ENCODE data around the gene SSX2IP.
"Not testable (repeated sequence)": the region's sequence is repeated elsewhere in the genome, so short reads cannot be mapped to it uniquely, and the experiment has no call there.

SSX2IP gene, protein sequence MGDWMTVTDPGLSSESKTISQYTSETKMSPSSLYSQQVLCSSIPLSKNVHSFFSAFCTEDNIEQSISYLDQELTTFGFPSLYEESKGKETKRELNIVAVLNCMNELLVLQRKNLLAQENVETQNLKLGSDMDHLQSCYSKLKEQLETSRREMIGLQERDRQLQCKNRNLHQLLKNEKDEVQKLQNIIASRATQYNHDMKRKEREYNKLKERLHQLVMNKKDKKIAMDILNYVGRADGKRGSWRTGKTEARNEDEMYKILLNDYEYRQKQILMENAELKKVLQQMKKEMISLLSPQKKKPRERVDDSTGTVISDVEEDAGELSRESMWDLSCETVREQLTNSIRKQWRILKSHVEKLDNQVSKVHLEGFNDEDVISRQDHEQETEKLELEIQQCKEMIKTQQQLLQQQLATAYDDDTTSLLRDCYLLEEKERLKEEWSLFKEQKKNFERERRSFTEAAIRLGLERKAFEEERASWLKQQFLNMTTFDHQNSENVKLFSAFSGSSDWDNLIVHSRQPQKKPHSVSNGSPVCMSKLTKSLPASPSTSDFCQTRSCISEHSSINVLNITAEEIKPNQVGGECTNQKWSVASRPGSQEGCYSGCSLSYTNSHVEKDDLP
- total RNA-seq, result 7.3 to 28.3 (median 13.3) reads per million in 9 experiments

DNA sequence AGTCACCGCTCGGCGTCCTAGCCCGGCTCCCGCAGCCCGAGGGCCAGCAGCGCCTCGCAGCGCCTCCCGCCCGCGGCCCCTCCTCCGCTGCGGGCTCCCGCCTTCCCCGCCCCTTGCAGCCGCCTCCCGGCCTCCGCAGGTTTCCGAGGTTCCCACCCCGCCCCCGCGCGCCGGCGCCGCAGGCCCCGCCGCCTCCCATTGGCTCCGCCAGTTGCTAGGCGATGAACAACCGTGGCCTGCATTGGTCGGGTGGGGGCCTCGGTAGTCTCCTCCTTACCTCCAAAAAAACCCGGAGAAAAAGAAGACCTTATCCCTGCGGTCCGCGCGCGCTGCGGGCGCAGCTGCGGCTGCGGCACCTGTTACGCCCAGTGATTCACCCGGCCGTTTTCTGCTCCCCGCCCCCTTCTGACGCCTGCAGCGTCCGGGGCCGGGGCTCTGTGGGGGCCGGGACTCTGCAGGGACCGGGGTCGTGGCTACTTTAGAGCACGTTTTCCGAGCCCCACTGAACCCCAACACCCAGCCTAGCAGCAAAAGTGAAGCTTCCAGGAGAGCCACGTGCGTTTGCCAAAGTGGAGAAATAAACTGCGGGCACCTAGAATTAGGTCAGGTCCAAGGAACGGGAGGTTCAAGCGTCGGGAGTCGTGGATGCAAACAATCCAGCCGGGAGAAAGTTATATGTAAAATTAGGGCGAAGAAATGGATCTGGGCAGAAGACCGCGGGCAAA lies at the start of gene SSX2IP:
Gene SSX2IP, minus strand, starts transcription at position 65 of the 725 bp plus-strand sequence. CDS start 19,242 bp downstream, outside the sequence.
- peaks cover 31 to 35% of the 10 kb centered on the region in 2 donors for H3K4me1 Mint-ChIP-seq (ENCODE audit: low read depth in 2 of 2)
- H3K9me3 Mint-ChIP-seq, result no peaks in the 10 kb centered on the region
- peak; percentile 83 for ATAC-seq (replicated peaks)
- DNase-seq, result peak; percentile 100
- H3K4me3 Mint-ChIP-seq, result peak within 1 kb of the TSS; percentile 98 to 99
- peaks cover 14% of the 10 kb centered on the region for H3K36me3 Mint-ChIP-seq (ENCODE audit: insufficient read depth)
- peak within 1 kb of the TSS; percentile 98 to 99 for H3K27ac Mint-ChIP-seq
- H3K27me3 Mint-ChIP-seq, result no peaks in the 10 kb centered on the region

DNA sequence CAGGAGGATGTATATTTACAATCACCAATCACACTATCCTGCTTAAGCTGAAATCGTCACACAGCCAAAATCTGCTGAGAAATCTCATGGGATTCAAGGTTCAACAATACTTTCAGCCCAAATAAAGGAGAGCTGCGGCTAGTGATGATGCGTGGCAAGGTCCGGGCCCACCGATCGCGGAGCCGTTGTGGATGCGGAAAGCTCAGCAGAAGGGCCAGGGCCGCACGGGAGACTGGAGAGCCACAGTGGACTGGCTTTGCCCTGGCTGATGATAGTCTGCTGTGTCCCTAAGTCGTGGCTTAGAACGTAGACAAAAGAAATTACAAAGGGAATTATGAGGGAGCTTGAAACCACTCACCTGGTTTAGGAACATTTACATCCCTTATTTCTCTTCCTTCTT lies 48.0 kb upstream of the SSX2IP start:
- no peaks in the 10 kb centered on the region for H3K4me1 Mint-ChIP-seq (ENCODE audit: low read depth in 2 of 2)
- ATAC-seq (replicated peaks) (no peak), DNase-seq (no peak)
- peaks cover 36 to 43% of the 10 kb centered on the region in 2 donors for H3K27me3 Mint-ChIP-seq
- H3K36me3 Mint-ChIP-seq (ENCODE audit: insufficient read depth), result no peaks in the 10 kb centered on the region
- H3K27ac Mint-ChIP-seq, result no peak overlapping the region
- H3K4me3 Mint-ChIP-seq, result no peak overlapping the region
- H3K9me3 Mint-ChIP-seq, result no peaks in the 10 kb centered on the region

DNA sequence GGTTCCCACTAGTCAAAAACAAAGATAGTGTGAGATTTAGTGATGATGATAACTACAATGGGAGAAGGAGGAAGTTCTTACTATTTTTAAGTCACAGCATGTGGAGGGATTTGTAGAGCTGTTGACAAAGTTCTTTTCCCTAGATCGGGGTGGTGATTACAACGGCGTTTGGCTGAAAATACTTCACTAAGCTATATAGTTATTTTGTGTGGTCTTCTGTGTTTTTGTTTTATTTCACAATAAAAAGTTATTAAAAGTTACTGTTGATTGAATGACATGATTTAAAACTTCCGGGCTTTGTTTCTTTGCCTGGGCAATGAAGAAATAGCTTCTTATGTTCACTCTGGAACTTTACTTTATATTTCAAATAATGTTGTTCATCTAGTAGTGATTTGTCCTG lies 47.3 kb upstream of the SSX2IP start:
- H3K4me3 Mint-ChIP-seq, result no peak overlapping the region
- peaks cover 41 to 47% of the 10 kb centered on the region in 2 donors for H3K27me3 Mint-ChIP-seq
- no peaks in the 10 kb centered on the region for H3K36me3 Mint-ChIP-seq (ENCODE audit: insufficient read depth)
- H3K27ac Mint-ChIP-seq, result no peak overlapping the region
- H3K9me3 Mint-ChIP-seq, result no peaks in the 10 kb centered on the region
- DNase-seq (no peak), ATAC-seq (replicated peaks) (no peak)
- H3K4me1 Mint-ChIP-seq (ENCODE audit: low read depth in 2 of 2), result no peaks in the 10 kb centered on the region

DNA sequence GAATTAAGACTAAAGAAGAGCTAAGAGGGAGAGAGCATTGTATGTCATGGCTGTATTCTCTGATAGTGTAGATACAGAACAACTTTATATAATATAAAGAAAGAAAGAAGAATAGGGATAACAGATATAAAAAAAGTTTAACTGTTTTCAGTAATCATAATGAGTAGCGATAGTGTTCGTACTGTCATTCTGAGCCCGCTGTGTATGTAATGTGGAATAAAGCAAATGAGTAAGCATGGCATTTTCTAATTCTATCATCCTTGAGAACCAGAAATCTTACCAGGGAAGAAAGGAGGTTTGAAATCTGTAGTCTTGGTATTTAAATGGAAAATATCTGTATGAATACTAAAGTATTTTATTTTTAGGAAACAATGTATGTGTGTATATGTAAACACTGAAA lies 46.7 kb upstream of the SSX2IP start:
- no peak overlapping the region for H3K27ac Mint-ChIP-seq
- DNase-seq, result no peak
- H3K27me3 Mint-ChIP-seq, result peaks cover 44 to 47% of the 10 kb centered on the region in 2 donors
- ATAC-seq (replicated peaks), result no peak
- H3K9me3 Mint-ChIP-seq, result no peaks in the 10 kb centered on the region
- no peak overlapping the region for H3K4me3 Mint-ChIP-seq
- H3K4me1 Mint-ChIP-seq (ENCODE audit: low read depth in 2 of 2), result no peaks in the 10 kb centered on the region
- no peaks in the 10 kb centered on the region for H3K36me3 Mint-ChIP-seq (ENCODE audit: insufficient read depth)

DNA sequence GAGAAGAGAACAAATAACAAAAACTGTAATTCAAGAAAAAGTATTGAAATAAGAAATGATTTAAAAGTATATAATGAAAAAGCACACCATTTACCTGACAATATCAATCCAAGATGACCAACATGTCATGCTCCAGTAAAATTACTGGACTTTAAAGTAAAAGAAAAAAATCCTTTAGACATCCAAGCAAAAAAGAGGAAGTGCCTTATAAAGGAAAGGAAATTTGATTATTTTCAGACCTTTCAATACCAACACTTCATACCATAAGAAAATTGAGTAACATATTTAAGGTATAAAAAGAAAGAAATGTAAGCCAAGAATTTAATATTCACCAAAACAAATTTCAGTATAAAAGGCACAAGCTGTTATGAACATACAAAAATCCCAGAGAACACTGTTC lies 46.2 kb upstream of the SSX2IP start:
- DNase-seq, result no peak
- ATAC-seq (replicated peaks), result no peak
- Mint-ChIP-seq H3K4me3 (no peak overlapping the region), H3K9me3 (no peaks in the 10 kb centered on the region), H3K27me3 (peaks cover 43 to 52% of the 10 kb centered on the region in 2 donors), H3K4me1 (ENCODE audit: low read depth in 2 of 2) (no peaks in the 10 kb centered on the region), H3K36me3 (ENCODE audit: insufficient read depth) (no peaks in the 10 kb centered on the region), H3K27ac (no peak overlapping the region)

DNA sequence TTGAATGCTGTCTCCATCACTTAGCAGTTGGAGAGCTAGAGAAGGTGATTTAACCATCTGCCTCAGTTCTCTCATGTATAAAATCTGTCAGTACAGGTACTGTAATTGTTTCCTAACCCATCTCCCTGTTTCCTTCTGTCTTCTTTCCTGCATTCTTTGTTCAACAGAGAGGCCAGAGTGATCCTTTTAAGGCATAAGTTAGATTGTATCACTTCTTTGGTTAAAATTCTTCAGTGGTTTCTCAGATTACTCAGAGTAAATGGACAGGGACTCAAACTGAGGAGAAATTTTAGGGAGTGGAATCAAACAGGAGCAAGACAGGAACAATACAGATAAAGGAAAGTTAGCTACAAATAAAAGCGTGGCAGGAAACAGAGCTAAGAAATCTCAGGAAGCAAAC lies 45.2 kb upstream of the SSX2IP start:
- Mint-ChIP-seq H3K9me3 (no peaks in the 10 kb centered on the region), H3K27ac (no peak overlapping the region), H3K36me3 (ENCODE audit: insufficient read depth) (no peaks in the 10 kb centered on the region), H3K4me3 (no peak overlapping the region), H3K4me1 (ENCODE audit: low read depth in 2 of 2) (no peaks in the 10 kb centered on the region), H3K27me3 (peaks cover 52 to 62% of the 10 kb centered on the region in 2 donors)
- DNase-seq (no peak), ATAC-seq (replicated peaks) (no peak)

DNA sequence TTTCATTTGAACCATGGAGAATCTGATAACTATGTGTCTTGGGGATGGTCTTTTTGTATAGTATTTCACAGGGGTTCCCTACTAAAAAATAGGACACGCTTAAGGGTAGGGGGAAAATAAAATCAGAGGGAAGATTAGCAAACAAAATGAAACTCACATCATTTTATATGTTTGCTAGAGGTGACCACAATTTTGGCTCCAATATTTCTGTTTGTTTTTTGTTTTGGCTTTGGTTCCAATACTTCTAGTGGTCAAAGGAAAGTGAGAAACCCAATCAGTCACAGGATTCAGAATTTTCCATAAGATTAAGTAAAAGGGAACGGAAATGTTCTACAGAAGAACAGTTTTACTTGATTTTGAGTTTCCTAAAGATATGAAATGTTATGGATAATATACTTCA lies 42.3 kb upstream of the SSX2IP start:
- H3K4me1 Mint-ChIP-seq (ENCODE audit: low read depth in 2 of 2), result no peaks in the 10 kb centered on the region
- DNase-seq (no peak), ATAC-seq (replicated peaks) (no peak)
- peaks cover 56 to 67% of the 10 kb centered on the region in 2 donors for H3K27me3 Mint-ChIP-seq
- H3K4me3 Mint-ChIP-seq, result no peak overlapping the region
- no peaks in the 10 kb centered on the region for H3K9me3 Mint-ChIP-seq
- H3K36me3 Mint-ChIP-seq (ENCODE audit: insufficient read depth), result no peaks in the 10 kb centered on the region
- no peak overlapping the region for H3K27ac Mint-ChIP-seq

DNA sequence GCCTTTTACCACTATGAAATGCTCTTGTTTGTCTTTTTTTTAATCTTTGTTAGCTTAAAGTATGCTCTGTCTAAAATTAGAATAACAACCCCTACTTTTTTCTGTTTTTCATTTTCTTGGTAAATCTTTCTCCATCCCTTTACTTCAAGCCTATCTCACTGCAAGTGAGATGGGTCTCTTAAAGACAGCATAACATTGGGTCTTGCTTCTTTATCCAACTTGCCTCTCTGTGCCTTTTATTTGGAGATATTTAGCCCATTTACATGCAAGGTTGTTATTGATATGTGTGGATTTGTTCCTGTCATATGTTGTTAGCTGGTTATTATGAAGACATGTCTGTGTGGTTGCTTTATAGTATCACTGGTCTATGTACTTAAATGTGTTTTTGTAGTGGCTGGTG lies 41.3 kb upstream of the SSX2IP start:
- no peak overlapping the region for H3K4me3 Mint-ChIP-seq
- no peak for DNase-seq
- ATAC-seq (replicated peaks), result no peak
- peaks cover 46 to 64% of the 10 kb centered on the region in 2 donors for H3K27me3 Mint-ChIP-seq
- no peak overlapping the region for H3K27ac Mint-ChIP-seq
- no peaks in the 10 kb centered on the region for H3K9me3 Mint-ChIP-seq
- no peaks in the 10 kb centered on the region for H3K4me1 Mint-ChIP-seq (ENCODE audit: low read depth in 2 of 2)
- H3K36me3 Mint-ChIP-seq (ENCODE audit: insufficient read depth), result no peaks in the 10 kb centered on the region

DNA sequence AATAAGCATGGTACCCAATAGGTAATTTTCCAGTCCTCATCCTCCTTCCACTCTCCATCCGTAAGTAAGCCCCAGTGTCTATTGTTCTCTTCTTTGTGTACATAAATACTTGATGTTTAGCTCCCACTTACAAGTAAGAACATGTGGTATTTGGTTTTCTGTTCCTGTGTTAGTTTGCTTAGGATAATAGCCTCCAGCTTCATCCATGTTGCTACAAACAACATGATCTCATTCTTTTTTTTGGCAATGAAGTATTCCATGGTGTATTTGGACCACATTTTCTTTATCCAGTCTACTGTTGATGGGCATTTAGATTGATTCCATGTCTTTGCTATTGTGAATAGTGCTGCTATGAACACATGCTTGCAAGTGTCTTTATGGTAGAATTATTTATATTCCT lies 37.5 kb upstream of the SSX2IP start:
- not testable (repeated sequence) for H3K4me3 Mint-ChIP-seq; H3K4me1 Mint-ChIP-seq (ENCODE audit: low read depth in 2 of 2); H3K9me3 Mint-ChIP-seq; ATAC-seq (replicated peaks); H3K27ac Mint-ChIP-seq; DNase-seq; H3K36me3 Mint-ChIP-seq (ENCODE audit: insufficient read depth)
- peaks cover 27 to 48% of the 10 kb centered on the region in 2 donors for H3K27me3 Mint-ChIP-seq

DNA sequence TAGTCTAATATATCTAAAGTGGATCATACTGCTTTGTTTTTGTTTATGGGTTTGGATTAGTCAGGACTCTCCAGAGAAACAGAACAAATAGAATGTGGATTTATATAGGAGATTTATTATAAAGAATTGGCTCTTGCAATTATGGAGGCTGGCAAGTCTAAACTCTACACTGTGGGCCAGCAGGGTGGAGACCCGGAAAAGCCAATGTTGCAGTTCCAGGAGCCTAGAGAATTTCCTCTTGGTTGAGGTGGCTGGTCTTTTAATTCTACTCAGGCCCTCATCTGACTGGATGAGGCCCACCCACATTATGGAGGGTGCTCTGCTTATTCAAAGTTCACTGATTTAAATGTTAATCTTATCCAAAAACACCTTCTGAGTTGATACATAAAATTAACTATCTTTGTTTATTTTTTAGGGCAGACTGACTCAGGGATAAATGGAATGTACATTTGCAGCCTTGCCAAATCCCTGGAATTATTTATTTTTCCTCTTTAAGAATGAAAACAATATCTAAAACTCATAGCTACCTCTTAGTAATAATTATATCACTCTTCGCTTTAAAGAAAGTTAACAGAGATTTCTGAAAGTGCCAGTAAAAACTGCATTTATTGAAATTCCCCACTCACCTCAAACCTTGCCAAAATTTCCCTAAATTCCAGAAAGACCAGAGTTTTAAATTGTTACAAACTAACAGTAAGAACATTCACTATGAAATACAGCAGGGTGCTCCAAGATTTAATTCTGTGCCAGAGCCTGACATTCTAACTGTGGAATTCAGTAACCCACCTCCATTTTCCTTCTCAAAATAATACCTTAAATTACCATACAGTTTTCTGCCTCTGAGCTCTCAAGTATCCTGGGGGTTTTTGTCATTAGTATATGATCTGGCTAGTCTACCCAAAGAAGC lies 36.6 kb upstream of the SSX2IP start:
- Mint-ChIP-seq H3K36me3 (ENCODE audit: insufficient read depth) (no peaks in the 10 kb centered on the region), H3K4me3 (no peak overlapping the region), H3K27me3 (peaks cover 27 to 40% of the 10 kb centered on the region in 2 donors), H3K4me1 (ENCODE audit: low read depth in 2 of 2) (no peaks in the 10 kb centered on the region), H3K27ac (no peak overlapping the region), H3K9me3 (no peaks in the 10 kb centered on the region)
- no peak for DNase-seq
- no peak for ATAC-seq (replicated peaks)

DNA sequence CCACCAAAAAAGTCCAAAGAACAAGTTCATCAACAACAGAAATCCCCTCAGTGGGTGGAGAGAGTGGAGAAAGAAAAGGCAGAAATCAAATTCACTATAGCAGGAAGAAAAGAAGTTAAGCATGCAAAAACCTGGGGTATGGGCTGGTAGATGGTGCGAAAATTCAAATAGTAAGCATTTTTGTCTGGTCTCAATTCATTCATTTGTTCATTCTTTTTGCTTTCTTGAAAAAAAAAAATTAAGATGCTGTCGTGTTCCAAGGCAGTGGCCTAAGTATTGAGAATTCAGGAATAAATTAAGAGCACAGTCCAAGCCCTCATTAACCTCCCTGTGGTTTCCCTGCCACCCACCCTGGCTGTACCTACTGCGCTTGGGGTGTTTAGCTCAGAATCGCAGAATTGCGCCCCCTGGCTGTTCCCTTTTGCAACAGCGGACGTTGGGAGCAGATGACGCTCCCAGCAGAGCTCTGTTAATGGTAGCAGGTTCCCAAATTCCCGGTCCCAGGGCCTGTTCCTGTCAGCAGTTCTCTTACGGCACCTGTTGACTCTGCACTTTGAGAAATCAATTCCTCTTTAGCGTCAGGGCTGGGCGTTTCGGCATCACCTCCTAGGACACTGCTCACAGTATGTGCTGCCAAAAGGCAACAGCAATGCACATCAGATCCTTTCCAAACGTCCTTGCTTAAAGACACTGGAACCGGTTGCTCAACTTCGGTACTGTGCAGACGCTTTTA lies 34.0 kb upstream of the SSX2IP start:
- Mint-ChIP-seq H3K36me3 (ENCODE audit: insufficient read depth) (no peaks in the 10 kb centered on the region), H3K4me1 (ENCODE audit: low read depth in 2 of 2) (no peaks in the 10 kb centered on the region), H3K27ac (no peak overlapping the region), H3K4me3 (no peak overlapping the region), H3K27me3 (peaks cover 9 to 15% of the 10 kb centered on the region in 2 donors), H3K9me3 (no peaks in the 10 kb centered on the region)
- ATAC-seq (replicated peaks) (peak; percentile 67), DNase-seq (peak; percentile 47 to 52 (median 50))

DNA sequence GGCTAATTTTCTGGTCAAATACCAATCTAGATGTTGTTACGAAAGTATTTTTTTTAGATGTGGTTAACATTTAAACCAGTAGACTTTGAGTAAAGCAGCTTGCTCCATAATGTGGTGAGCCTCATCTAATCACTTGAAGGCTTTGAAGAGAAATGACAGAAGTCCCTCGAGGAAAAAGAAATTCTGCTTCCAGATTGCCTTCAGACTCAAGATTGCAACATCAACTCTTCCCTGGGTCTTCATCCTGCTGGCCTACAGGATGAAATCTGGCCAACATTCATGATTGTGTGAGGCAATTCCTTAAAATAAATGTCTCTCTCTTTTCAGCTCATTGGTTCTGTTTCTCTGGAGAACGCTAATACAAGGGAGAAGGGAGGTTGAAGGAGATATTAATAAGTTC lies 32.5 kb upstream of the SSX2IP start:
- Mint-ChIP-seq H3K9me3 (no peaks in the 10 kb centered on the region), H3K27me3 (peaks cover 9 to 12% of the 10 kb centered on the region in 2 donors), H3K27ac (no peak overlapping the region), H3K36me3 (ENCODE audit: insufficient read depth) (no peaks in the 10 kb centered on the region), H3K4me1 (ENCODE audit: low read depth in 2 of 2) (no peaks in the 10 kb centered on the region), H3K4me3 (no peak overlapping the region)
- DNase-seq (no peak), ATAC-seq (replicated peaks) (no peak)

Data from effector memory CD8-positive, alpha-beta T cell (primary cell).